HG03442 (cell line): ENCODE measurements around the gene TMEM63A.
"Not testable (repeated sequence)": the region's sequence is repeated elsewhere in the genome, so short reads cannot be mapped to it uniquely, and the experiment has no call there.

ENCODE experiments used
- ATAC-seq: cut with Tn5 transposase; IDR thresholded peaks from one replicate; pipeline ENCODE4 v1.9.1; 2021; ENCODE audit warnings: mild to moderate bottlenecking, moderate library complexity; ENCODE audit not compliant: unreplicated experiment

The TMEM63A gene

DNA sequence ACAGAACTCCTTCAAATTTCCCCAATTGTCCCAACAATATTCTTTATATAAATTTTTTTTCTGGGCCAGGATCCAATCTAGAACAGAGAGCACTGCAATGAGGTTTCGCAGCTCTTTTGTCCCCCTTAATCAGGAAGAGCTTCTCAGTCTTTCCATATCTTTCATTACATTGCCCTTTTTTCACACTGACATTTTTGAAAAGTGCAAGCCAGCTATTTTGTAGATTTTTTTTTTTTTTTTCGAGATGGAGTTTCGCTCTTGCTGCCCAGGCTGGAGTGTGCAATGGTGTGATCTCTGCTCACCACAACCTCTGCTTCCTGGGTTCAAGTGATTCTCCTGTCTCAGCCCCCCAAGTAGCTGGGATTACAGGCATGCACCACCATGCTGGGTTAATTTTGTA lies 75.4 kb downstream of the TMEM63A start:
- not testable (repeated sequence) for ATAC-seq

DNA sequence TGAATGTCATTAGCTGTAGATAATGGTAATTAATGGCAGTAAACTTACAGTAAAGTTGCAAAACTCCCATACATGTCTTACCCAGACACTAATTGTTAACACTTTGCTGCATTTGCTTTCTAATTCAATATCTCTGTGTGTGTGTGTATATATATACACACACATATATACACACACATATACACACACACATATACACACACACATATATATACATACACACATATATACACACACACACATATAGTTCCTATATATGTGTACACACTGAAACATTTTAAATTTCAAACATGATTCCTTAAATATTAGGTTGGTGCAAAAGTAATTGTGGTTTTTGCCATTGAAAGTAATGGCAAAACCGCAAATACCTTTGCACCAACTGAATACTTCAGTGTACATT lies 75.9 kb downstream of the TMEM63A start:
- ATAC-seq: no peak

DNA sequence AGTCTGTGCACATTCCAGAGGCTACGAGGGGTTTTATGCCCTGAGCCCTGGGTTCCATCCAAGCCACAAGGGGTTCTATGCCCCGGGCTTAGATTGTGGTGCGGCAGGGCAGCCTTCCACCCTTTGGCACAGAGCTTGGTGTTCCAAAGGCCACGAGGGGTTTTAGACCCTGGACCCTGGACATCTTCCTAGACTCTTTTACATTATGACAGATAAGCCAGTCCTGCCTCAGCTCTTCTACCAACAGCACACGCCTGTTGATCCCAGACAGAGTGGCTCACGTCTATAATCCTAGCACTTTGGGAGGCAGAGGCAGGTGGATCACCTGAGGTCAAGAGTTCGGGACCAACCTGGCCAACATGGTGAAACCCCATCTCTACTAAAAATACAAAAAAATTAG lies 81.0 kb downstream of the TMEM63A start:
- ATAC-seq: not testable (repeated sequence)

DNA sequence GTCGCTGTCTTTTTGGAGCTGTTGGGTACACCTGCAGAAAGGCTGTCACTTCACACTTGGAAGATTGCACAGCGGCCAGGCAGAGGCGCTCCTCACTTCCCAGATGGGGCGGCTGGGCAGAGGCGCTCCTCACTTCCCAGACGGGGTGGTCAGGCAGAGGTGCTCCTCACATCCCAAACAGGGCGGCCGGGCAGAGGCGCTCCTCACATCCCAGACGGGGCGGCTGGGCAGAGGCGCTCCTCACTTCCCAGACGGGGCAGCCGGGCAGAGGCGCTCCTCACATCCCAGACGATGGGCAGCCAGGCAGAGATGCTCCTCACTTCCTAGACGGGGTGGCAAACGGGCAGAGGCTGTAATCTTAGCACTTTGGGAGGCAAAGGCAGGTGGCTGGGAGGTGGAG lies 86.1 kb downstream of the TMEM63A start:
- not testable (repeated sequence) for ATAC-seq
